IPS-20b (cell line): ENCODE data around the gene ZSCAN22.
"Not testable (repeated sequence)": the region's sequence is repeated elsewhere in the genome, so short reads cannot be mapped to it uniquely, and the experiment has no call there.

Experiments
- H3K27ac ChIP-seq: one replicate; pipeline ENCODE4 v1.5.1; 2013; ENCODE audit warnings: low read length
- H3K27me3 ChIP-seq: 2 replicates; pipeline ENCODE4 v1.6.1; 2013; ENCODE audit warnings: mild to moderate bottlenecking, low read length, inconsistent platforms; ENCODE audit not compliant: insufficient read depth
- H3K36me3 ChIP-seq: 2 replicates; pipeline ENCODE4 v1.6.1; 2013; ENCODE audit warnings: low read depth, mild to moderate bottlenecking, inconsistent platforms, low read length, moderate library complexity; ENCODE audit not compliant: insufficient read depth
- H3K4me1 ChIP-seq: 2 replicates; pipeline ENCODE4 v1.6.1; 2013; ENCODE audit warnings: mild to moderate bottlenecking, control low read depth, inconsistent platforms, low read length, moderate library complexity; ENCODE audit not compliant: insufficient read depth
- H3K4me3 ChIP-seq: 2 replicates; pipeline ENCODE4 v1.5.1; 2013; ENCODE audit warnings: mild to moderate bottlenecking, low read length, inconsistent platforms
- H3K9ac ChIP-seq: 2 replicates; pipeline ENCODE4 v1.6.1; 2013; ENCODE audit warnings: low read depth, mild to moderate bottlenecking, inconsistent platforms, low read length, moderate library complexity
- H3K9me3 ChIP-seq: 2 replicates; pipeline ENCODE4 v1.6.1; 2013; ENCODE audit warnings: mild to moderate bottlenecking, low read depth, low read length, inconsistent platforms; ENCODE audit not compliant: insufficient read depth

ZSCAN22 gene

DNA sequence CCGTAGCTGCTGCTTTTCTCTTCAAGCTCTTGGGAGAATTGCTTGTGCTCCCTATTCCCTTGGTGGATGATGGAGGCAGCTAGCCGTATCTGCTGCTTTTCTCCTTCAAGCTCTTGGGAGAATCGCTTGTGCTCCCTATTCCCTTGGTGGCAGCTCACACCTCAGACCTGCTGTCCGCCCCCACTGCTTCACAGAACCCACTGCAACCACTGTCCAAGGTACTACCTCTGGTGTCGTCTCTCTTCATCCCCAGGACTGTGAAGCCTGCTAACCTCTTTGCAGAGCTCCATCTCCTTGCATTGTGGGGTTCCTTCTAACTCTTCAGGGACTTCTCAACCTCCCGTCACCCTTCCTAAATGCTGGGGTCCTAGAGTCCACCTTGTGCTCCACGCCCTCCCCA, 26.2 kb upstream of the ZSCAN22 start:
- no peak overlapping the region for H3K4me3 ChIP-seq
- no peak overlapping the region for H3K27ac ChIP-seq
- no peaks in the 10 kb centered on the region for H3K27me3 ChIP-seq
- no peaks in the 10 kb centered on the region for H3K9me3 ChIP-seq
- no peak overlapping the region for H3K9ac ChIP-seq
- H3K36me3 ChIP-seq = peaks cover 63% of the 10 kb centered on the region
- H3K4me1 ChIP-seq = no peaks in the 10 kb centered on the region; the same call in 1 of the 2 replicates

DNA sequence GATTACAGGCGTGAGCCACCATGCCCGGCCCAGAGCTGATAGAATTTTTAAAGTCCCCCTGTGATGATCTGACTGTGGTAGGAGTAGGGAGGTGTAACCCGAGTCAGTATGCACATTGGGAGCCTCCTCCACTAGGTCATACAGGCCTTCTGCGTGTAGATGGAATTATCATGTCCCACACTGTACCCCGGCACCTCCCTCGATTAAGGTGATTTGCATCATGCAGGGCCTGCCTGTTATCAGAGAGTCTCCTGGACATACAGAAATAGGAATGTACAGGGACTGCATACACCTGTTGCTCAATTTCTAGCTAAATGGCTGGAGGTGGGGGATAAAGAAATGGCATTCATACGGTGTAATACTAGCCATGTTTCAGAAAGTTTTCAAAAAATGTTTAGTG, 22.5 kb upstream of the ZSCAN22 start:
- peak overlapping the region; percentile 90 for H3K4me3 ChIP-seq
- peaks cover 5% of the 10 kb centered on the region; the same call in 1 of the 2 replicates for H3K4me1 ChIP-seq
- H3K36me3 ChIP-seq = peaks cover 62% of the 10 kb centered on the region
- no peaks in the 10 kb centered on the region for H3K27me3 ChIP-seq
- H3K9me3 ChIP-seq = no peaks in the 10 kb centered on the region
- H3K9ac ChIP-seq = no peak overlapping the region; the same call in 1 of the 2 replicates
- H3K27ac ChIP-seq = no peak overlapping the region

DNA sequence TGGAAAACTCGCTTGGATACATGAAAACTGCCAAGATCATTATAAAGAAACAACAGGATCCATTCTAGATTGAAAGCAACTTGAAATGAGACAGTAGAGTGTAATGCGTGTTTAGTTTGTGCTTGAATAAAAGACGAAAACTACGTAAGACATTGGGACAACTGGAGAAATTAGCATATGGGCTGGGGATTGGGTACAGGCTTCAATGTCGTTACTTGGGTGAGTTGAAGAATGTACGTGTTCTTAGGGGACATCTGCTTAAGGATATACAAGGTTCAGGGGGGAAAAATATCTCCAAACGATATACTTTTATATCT, 22.1 kb upstream of the ZSCAN22 start:
- H3K4me3 ChIP-seq = peak overlapping the region; percentile 90
- H3K27me3 ChIP-seq = no peaks in the 10 kb centered on the region
- H3K4me1 ChIP-seq = peaks cover 5% of the 10 kb centered on the region; the same call in 1 of the 2 replicates
- no peak overlapping the region for H3K27ac ChIP-seq
- no peaks in the 10 kb centered on the region for H3K9me3 ChIP-seq
- H3K9ac ChIP-seq = peak overlapping the region; percentile 18; the same call in 1 of the 2 replicates
- H3K36me3 ChIP-seq = peaks cover 65% of the 10 kb centered on the region

DNA sequence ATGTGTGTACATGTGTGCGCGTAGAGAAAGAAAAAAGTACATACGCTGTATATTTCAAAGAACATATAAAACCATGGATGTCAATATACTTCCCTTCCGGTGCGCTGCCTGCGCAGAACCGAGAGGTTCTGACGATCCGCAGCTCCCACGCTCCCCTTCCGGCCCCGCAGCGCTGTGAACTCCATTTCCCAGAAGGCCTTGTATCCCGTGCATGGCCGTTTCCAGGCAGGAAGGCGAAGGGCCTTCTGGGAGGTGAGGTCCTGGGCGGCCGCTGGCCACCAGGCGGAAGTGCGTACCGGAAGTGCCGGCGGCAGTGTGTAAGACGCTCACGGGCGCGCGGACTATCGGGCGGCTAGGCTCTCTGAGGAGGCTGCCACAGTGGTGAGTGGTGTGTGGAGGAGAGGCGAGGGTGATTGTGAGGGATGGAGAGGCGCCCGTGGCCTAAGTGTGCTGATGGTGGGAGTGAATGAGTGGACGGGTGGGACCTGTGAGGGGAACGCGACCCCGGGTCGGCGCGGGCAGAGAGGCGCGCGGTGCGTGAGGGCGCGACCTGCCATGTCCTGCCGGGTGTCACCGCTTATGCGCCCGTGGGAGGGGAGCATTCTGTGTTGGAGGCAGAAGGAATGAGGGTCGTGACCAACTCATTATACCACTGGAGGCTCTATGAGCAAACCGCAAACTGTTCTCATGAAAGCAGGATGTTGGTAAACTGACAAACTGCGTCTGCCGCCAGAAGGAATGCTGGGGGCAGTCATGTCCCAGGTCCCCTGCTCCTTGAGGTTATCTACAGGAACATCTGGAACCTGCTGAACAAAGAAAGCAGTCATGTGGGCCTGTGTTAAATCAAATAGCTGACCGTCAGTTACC, 21.5 kb upstream of the ZSCAN22 start, which contains the start of gene ERVK3-1:
Gene ERVK3-1, plus strand, starts transcription at position 313 of the 867 bp plus-strand sequence. CDS start 6,792 bp downstream, outside the sequence.
- H3K4me1 ChIP-seq = peaks cover 5% of the 10 kb centered on the region; the same call in 1 of the 2 replicates

DNA sequence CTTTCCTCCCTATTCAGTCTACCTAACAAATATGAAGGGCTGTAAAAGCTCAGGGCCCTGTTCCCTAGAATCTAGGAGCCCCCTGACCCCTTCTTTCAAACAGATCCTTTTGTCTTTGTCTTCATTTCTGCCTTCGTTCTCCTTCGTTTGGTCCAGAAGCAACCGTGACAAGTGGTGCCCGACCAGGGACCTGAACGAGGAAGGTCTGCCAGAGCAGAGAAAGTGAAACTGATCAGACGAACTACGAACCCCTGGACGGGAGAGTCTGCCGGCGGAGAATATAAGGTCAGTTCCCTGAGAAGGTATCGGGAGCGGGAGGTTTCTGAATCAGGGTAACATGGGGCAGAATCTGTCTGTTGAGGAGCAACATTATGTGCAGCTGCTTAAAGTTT, 20.9 kb upstream of the ZSCAN22 start:
- peak overlapping the region; percentile 81 for H3K9ac ChIP-seq
- H3K4me3 ChIP-seq = peak overlapping the region; percentile 90
- no peak overlapping the region for H3K27ac ChIP-seq
- H3K36me3 ChIP-seq = peaks cover 55% of the 10 kb centered on the region
- H3K4me1 ChIP-seq = peaks cover 5% of the 10 kb centered on the region; the same call in 1 of the 2 replicates
- H3K9me3 ChIP-seq = no peaks in the 10 kb centered on the region
- H3K27me3 ChIP-seq = no peaks in the 10 kb centered on the region

More for the DNA sequence above, 21.5 kb upstream of the ZSCAN22 start, which contains the start of gene ERVK3-1:
- Histone ChIP-seq H3K36me3 (peaks cover 61% of the 10 kb centered on the region), H3K9ac (peak within 1 kb of the TSS; percentile 81), H3K4me3 (peak within 1 kb of the TSS; percentile 90), H3K27me3 (no peaks in the 10 kb centered on the region), H3K9me3 (no peaks in the 10 kb centered on the region), H3K27ac (no peak within 1 kb of the TSS)

DNA sequence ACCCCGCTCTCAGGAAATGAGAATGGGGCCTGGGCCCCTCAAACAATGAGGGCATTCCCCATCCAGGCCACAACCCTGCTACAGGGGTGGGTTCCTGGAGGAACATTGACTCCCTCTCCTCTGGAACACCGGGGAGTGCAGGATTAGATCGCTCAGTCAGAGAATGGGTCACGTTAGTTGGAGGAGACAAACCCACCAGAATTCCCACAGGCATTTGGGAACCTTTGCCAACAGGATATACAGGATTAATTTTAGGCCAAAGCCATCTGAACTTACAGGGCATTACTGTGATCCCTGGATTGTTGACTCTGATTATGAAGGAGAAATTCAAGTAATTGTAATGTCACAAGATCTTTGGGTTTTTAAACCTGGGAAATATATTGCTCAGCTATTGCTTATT, 19.1 kb upstream of the ZSCAN22 start:
- Histone ChIP-seq H3K36me3 (peaks cover 54% of the 10 kb centered on the region), H3K9ac (no peak overlapping the region), H3K27me3 (no peaks in the 10 kb centered on the region), H3K4me1 (peaks cover 5% of the 10 kb centered on the region; the same call in 1 of the 2 replicates), H3K9me3 (no peaks in the 10 kb centered on the region), H3K4me3 (no peak overlapping the region), H3K27ac (no peak overlapping the region)

DNA sequence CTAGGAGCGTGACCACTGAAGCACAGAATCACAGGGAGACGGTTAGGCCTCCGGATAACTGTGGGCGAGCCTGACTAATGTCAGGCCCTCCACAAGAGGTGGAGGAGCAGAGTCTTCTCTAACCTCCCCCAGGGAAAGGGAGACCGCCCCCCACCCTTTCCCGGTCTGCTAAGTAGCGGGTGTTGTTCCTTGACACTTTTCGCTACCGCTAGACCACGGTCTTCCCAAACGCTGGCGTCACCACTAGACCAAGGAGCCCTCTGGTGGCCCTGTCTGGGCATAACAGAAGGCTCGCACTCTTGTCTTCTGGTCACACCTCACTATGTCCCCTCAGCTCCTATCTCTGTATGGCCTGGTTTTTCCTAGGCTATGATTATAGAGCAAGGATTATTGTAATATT, 16.1 kb upstream of the ZSCAN22 start:
- H3K36me3 ChIP-seq = peaks cover 81% of the 10 kb centered on the region
- not testable (repeated sequence) for H3K9me3 ChIP-seq, H3K4me3 ChIP-seq, H3K4me1 ChIP-seq, H3K27ac ChIP-seq, H3K9ac ChIP-seq, H3K27me3 ChIP-seq

DNA sequence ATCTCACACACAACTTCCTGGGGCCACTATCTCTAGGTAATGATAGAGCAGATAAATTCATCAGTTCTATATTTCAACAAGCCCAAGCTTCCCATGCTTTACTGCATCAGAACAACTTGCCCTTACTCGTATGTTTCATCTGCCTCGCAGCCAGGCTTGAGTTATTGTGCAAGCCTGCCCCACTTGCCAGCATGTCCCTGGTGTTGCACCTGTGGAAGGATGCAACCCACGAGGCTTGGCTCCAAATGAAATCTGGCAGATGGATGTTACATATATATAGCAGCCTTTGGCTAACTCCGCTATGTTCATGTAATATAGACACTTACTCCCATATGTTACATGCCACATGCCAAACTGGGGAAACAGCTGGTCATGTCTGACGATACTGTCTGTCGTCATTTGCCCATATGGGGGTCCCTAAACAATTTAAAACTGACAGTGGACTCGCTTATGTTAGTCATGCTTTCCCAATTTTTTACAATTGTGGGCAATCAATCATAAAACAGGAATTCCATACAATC, 15.4 kb upstream of the ZSCAN22 start:
- Histone ChIP-seq H3K9me3 (no peaks in the 10 kb centered on the region), H3K27me3 (no peaks in the 10 kb centered on the region), H3K4me1 (no peaks in the 10 kb centered on the region), H3K36me3 (peaks cover 82% of the 10 kb centered on the region), H3K9ac (no peak overlapping the region), H3K4me3 (no peak overlapping the region), H3K27ac (no peak overlapping the region)

DNA sequence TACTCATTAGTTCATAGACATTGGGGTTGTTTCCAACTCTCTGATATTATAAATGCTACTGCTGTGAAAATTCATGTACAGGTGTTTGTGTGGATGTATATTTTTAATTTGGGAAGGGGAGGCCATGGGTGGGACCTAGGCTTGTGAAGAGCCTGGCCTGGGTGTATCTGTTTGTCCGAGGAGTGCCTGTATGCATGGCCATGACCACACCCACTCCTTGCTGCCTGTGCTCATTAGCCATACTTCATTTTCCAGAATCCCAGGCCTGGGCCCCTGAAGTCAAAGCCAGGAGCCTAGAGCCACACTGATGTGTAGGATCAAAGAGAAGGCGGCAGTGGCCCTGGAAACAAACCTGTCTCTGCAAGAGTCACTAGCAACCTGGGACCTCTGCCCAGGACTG, 11.2 kb upstream of the ZSCAN22 start:
- Histone ChIP-seq H3K27me3 (no peaks in the 10 kb centered on the region), H3K36me3 (peaks cover 47% of the 10 kb centered on the region), H3K27ac (no peak overlapping the region), H3K4me3 (no peak overlapping the region), H3K4me1 (no peaks in the 10 kb centered on the region), H3K9me3 (no peaks in the 10 kb centered on the region), H3K9ac (no peak overlapping the region)

DNA sequence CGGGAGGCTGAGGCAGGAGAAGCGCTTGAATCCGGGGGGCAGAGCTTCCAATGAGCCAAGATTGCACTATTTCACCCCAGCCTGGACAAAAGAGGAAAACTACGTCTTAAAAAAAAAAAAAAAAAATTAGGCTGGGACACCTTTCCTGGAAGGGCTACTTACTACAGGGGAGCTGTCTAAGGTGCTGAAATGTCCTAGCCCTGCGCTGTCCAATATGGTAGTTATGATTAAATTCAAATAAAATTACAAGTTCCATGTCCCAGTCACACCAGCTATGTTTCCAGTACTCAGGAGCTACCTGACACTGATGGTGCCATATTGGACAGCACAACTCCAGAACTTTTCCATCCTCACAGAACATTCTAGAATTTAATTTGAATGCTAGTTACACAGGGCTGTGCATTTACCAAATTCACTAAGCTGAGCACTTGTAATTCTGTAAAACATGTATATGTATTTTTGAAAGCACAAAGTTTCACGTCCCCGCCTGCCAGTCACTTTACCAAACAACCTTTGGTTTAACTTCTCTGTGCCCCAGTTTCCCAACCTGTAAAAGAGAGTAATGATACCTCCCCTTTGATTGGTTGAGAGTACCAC, 9.2 kb upstream of the ZSCAN22 start:
- H3K4me1 ChIP-seq = no peaks in the 10 kb centered on the region
- no peaks in the 10 kb centered on the region for H3K27me3 ChIP-seq
- peaks cover 32% of the 10 kb centered on the region for H3K36me3 ChIP-seq
- H3K4me3 ChIP-seq = no peak overlapping the region
- H3K9me3 ChIP-seq = no peaks in the 10 kb centered on the region
- H3K9ac ChIP-seq = no peak overlapping the region
- H3K27ac ChIP-seq = no peak overlapping the region

DNA sequence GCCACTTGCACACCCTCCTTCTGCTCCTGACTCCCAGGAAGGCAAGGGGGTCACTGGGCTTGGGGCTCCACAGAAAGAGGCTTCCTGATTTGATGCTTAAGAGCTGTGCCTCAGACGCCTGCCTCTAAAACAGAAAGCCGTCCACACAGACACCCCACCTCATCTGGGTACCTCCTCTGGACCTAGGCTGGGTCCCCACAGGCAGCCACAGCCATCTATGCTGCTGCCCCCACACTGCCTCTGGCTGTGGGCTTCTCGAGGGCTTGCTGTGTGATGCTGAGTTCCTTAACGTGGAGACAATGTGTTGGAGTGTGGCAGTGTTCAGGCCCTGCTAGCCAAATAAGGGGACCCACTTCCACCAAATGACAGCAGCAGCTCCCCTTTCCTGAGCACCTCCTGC, 8.5 kb upstream of the ZSCAN22 start:
- H3K9me3 ChIP-seq = no peaks in the 10 kb centered on the region
- H3K4me1 ChIP-seq = no peaks in the 10 kb centered on the region
- no peak overlapping the region for H3K4me3 ChIP-seq
- H3K9ac ChIP-seq = no peak overlapping the region
- H3K27me3 ChIP-seq = no peaks in the 10 kb centered on the region
- H3K36me3 ChIP-seq = peaks cover 25% of the 10 kb centered on the region
- no peak overlapping the region for H3K27ac ChIP-seq

DNA sequence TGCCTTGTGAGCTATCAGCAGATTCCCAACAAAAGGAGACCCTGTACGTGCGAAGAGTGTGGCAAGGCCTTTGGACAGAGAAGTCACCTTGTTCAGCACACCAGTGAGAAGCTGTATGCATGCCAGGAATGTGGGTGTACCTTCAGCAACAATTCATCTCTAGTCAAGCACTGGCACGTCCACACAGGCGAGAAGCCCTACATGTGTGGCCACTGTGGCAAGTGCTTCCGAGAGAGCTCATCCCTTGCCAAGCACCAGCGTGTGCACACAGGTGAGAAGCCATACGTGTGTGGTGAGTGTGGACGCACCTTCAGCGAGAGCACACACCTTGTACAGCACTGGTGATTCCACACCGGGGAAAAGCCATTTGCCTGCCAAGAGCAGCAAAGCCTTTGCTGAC, 7.6 kb upstream of the ZSCAN22 start:
- no peak overlapping the region for H3K4me3 ChIP-seq
- H3K4me1 ChIP-seq = no peaks in the 10 kb centered on the region
- H3K36me3 ChIP-seq = peaks cover 16% of the 10 kb centered on the region
- no peak overlapping the region for H3K27ac ChIP-seq
- H3K9ac ChIP-seq = no peak overlapping the region
- no peaks in the 10 kb centered on the region for H3K9me3 ChIP-seq
- no peaks in the 10 kb centered on the region for H3K27me3 ChIP-seq
